ENCODE measurements around the gene ERI3.

Gene ERI3

DNA sequence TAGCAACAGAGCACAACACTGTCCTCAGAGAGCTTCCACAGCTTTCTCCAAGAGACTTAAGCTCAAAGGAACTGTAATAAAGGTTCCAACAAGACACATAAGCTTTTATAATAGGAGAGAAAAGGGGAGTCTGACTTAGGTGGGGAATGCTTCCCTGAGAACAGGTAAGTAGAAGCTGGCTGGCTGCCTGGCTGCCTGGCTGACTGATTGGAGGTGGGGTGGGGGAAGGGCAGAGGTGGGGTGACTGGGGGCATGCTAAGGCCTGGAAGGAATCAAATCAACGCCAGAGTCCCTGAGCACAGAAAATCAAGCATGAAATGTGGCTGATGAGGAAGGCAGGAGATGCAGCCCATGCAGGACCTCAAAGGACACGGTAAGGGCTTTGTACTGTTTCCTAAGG is 96.0 kb downstream of the ERI3 start:
- H3K36me3 ChIP-seq, result no peaks in the 10 kb centered on the region
- TF ChIP-seq, protein P1, sequence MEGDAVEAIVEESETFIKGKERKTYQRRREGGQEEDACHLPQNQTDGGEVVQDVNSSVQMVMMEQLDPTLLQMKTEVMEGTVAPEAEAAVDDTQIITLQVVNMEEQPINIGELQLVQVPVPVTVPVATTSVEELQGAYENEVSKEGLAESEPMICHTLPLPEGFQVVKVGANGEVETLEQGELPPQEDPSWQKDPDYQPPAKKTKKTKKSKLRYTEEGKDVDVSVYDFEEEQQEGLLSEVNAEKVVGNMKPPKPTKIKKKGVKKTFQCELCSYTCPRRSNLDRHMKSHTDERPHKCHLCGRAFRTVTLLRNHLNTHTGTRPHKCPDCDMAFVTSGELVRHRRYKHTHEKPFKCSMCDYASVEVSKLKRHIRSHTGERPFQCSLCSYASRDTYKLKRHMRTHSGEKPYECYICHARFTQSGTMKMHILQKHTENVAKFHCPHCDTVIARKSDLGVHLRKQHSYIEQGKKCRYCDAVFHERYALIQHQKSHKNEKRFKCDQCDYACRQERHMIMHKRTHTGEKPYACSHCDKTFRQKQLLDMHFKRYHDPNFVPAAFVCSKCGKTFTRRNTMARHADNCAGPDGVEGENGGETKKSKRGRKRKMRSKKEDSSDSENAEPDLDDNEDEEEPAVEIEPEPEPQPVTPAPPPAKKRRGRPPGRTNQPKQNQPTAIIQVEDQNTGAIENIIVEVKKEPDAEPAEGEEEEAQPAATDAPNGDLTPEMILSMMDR (IDR thresholded peaks at IDR 0.05), result no peak
- no peaks in the 10 kb centered on the region for H3K9me3 ChIP-seq
- H3K27me3 ChIP-seq, result no peaks in the 10 kb centered on the region
- H3K4me1 ChIP-seq (ENCODE audit: control insufficient read depth in 1 of 2, insufficient read depth in 1 of 2, low read depth in 1 of 2, low read length in 1 of 2), result peaks cover 11 to 13% of the 10 kb centered on the region in 2 experiments
- no peak overlapping the region for H3K27ac ChIP-seq
- no peak overlapping the region for H3K4me3 ChIP-seq (ENCODE audit: low read depth in 1 of 2, low read length in 1 of 2)

DNA sequence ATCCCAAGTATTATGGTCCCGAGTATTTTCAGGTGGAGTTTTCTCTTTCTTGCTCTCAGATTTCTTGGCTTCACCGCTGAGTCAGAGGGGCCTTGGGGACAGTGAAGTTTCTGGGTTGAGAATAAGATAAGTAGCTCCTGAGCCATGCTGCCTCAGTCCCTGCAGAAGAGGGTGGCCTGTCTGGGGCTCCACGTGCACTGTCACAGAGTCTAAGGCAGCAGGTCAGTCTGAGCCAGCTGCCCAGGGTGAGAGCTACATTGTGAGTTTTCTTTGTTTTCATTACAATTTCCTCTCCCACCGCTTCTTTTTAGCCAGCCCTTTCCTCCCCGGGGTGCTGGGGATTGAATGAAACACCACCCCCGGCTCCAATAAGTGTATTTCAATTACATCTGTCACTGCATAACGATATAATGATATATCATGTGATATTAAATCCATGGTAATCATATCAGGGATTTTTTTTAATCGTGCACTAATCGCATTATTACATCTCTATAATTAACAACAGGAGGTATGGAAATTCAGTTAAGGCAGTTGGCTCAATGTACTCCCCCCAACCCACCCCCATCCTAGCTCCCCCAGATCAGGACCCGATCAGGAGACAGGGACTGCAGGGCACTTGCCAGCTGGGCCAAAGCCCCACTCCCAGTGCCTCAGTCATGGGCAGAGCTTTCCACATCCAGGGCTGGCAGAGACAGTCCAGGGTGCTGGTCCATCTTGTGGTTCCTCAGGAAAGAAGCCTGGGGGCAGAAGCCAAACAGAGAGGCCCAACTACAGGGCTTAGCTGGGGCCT is 98.1 kb downstream of the ERI3 start:
- no peaks in the 10 kb centered on the region for H3K9me3 ChIP-seq
- H3K4me3 ChIP-seq (ENCODE audit: low read depth in 1 of 2, low read length in 1 of 2), result no peak overlapping the region
- H3K36me3 ChIP-seq, result no peaks in the 10 kb centered on the region
- TF ChIP-seq, protein P1 (IDR thresholded peaks at IDR 0.05), result no peak
- H3K27ac ChIP-seq, result no peak overlapping the region
- no peaks in the 10 kb centered on the region for H3K4me1 ChIP-seq (ENCODE audit: control insufficient read depth in 1 of 2, insufficient read depth in 1 of 2, low read depth in 1 of 2, low read length in 1 of 2)
- no peaks in the 10 kb centered on the region for H3K27me3 ChIP-seq

DNA sequence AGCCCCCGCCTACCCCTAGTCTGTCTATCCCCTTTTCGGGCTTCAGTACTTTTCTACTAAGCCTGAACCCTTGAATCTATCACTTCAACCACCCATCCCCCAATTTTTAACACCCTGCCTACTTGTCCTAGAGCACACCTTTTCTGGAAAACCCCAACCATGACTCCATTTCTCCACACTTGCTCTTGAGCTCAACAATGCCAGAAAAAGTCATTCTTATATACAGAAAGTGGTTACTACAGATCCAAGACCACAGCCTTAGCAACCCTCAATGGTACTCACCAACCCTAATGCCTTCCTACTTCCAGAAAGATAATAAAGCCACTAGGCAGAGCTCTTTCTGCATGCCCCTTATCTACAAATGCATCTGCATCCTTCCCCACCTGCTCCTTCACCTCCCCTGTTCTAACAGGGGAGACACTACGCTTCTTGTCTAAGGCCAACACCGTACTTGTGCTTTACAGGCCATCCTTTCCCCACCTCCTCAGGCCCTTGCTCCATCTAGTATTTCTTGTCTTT is 100.6 kb downstream of the ERI3 start:
- Histone ChIP-seq H3K4me3 (ENCODE audit: low read depth in 1 of 2, low read length in 1 of 2) (no peak overlapping the region), H3K27ac (no peak overlapping the region), H3K36me3 (no peaks in the 10 kb centered on the region), H3K27me3 (no peaks in the 10 kb centered on the region), H3K4me1 (ENCODE audit: control insufficient read depth in 1 of 2, insufficient read depth in 1 of 2, low read depth in 1 of 2, low read length in 1 of 2) (no peaks in the 10 kb centered on the region), H3K9me3 (no peaks in the 10 kb centered on the region)
- TF ChIP-seq, protein P1 (IDR thresholded peaks at IDR 0.05), result no peak

DNA sequence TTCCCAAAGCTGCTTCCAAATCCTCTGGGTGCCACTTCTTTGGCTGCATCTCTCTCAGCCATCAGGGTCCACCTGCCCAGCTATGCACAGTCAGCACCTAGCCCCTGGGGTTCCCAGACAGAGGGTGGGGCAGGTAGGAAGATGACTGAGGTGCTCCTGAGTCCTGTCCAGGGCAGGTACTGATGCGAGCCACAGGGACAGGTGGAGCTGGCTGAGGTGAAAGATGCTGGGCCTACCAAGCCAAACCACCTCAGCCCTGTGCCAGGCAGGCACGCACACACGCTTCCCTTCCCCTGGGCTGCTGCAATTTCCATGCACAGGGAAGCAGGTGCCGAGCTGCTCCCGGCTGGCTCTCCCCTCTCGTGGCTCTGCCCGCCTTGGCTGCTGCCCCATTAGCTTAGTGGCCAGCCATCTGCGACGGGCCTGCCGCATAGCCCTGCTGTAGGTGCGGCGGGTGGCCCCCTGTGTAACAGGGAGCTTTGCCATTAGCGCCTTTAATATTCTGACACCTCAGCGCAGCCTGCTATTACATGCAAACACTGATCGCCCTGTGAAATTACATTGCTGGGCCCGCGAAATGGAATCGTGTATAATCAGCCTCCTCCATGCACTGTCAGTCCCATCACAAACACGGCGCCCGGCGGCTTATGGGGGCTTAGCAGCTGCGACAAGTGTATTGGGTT is 102.9 kb downstream of the ERI3 start:
- H3K27ac ChIP-seq, result no peak overlapping the region
- no peaks in the 10 kb centered on the region for H3K36me3 ChIP-seq
- H3K4me1 ChIP-seq (ENCODE audit: control insufficient read depth in 1 of 2, insufficient read depth in 1 of 2, low read depth in 1 of 2, low read length in 1 of 2), result no peaks in the 10 kb centered on the region
- H3K27me3 ChIP-seq, result no peaks in the 10 kb centered on the region
- no peaks in the 10 kb centered on the region for H3K9me3 ChIP-seq
- no peak overlapping the region for H3K4me3 ChIP-seq (ENCODE audit: low read depth in 1 of 2, low read length in 1 of 2)
- TF ChIP-seq, protein P1 (IDR thresholded peaks at IDR 0.05), result no peak

DNA sequence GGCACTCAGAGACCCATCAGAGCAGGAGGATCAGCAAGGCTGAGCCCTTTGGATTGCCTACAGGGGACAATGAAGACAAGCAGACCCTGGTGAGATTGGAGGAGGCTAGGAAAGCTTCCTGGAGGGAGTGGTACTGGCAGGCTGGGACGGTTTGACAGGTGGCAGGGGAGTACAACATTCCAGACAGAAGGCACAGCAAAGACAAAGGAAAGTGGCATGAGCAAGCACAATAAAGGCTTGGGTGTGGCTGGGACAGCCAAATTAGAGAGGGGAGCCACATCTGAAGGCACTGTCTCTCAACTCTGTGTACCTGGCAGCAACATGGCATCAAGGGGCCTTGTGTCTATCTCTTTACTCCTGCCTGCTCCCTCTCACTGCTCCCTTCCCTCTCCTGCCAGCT is 103.6 kb downstream of the ERI3 start:
- Histone ChIP-seq H3K4me3 (ENCODE audit: low read depth in 1 of 2, low read length in 1 of 2) (no peak overlapping the region), H3K9me3 (no peaks in the 10 kb centered on the region), H3K36me3 (no peaks in the 10 kb centered on the region), H3K27ac (no peak overlapping the region), H3K27me3 (no peaks in the 10 kb centered on the region), H3K4me1 (ENCODE audit: control insufficient read depth in 1 of 2, insufficient read depth in 1 of 2, low read depth in 1 of 2, low read length in 1 of 2) (no peaks in the 10 kb centered on the region)
- TF ChIP-seq, protein P1 (IDR thresholded peaks at IDR 0.05), result no peak
